SK-N-SH (cell line): ENCODE data around the gene MTFP1. TPM values are rescaled to one million over a fixed set of nuclear protein-coding genes. Genes with fewer than 3 reads are reported as not detected.

ENCODE experiments used
- CTCF ChIA-PET: fragments of 300-600, 350-600 bp; formaldehyde crosslinking; extraction: SDS; loops from one replicate; lab custom pipeline; 2021; lab: Yijun Ruan, JAX
- POLR2A ChIA-PET: fragments of 350-600 bp; sonication (Branson Sonifier 250); formaldehyde crosslinking; extraction: SDS; loops from one replicate; lab custom pipeline; 2020; ENCODE audit warnings: antibody characterized with exemption, inconsistent platforms; lab: Yijun Ruan, JAX
- DNase-seq: peaks from one replicate; pipeline ENCODE4 v3.0.0; 2012
- H2AFZ ChIP-seq: fragments of 200-600 bp; sonication (generic); 2 replicates; pipeline ENCODE4 v1.8.1; 2016; ENCODE audit warnings: antibody characterized with exemption, mild to moderate bottlenecking, low read depth
- H3F3A ChIP-seq: fragments of 200-600 bp; sonication (generic); replicated peaks from 2 replicates; pipeline ENCODE3; 2016; ENCODE audit warnings: antibody characterized with exemption, mild to moderate bottlenecking; ENCODE audit not compliant: insufficient read depth
- H3K27ac ChIP-seq, 2 experiments: fragments of 200-500 bp in 1 of 2; fragments of 200-600 bp in 1 of 2; sonication (Bioruptor generic) in 1 of 2; sonication (generic), shearing (Covaris generic) in 1 of 2; 2 replicates each; pipeline versions ENCODE4 v1.5.1 to v1.6.1; 2014 to 2016; ENCODE audit warnings: low read depth in 2 of 2, inconsistent platforms in 1 of 2, low read length in 1 of 2, mild to moderate bottlenecking in 1 of 2, mixed read lengths in 1 of 2
- H3K27me3 ChIP-seq: fragments of 200-600 bp; sonication (generic), shearing (Covaris generic); 2 replicates; pipeline ENCODE4 v1.6.1; 2016; ENCODE audit warnings: mixed run types; ENCODE audit not compliant: insufficient read depth
- H3K36me3 ChIP-seq, 2 experiments: fragments of 200-500 bp in 1 of 2; fragments of 200-600 bp in 1 of 2; sonication (Bioruptor generic) in 1 of 2; sonication (generic) in 1 of 2; replicated peaks in 1 of 2; 2 replicates each; pipeline versions ENCODE3 to v1.5.1; 2014 to 2016; ENCODE audit warnings: low read length in 1 of 2, mild to moderate bottlenecking in 1 of 2; ENCODE audit not compliant: insufficient read depth in 2 of 2, control insufficient read depth in 1 of 2
- H3K4me1 ChIP-seq, 2 experiments: fragments of 200-500 bp in 1 of 2; fragments of 200-600 bp in 1 of 2; sonication (Bioruptor generic) in 1 of 2; sonication (generic), shearing (Covaris generic) in 1 of 2; 2 replicates each; pipeline versions ENCODE4 v1.5.1 to v1.6.1; 2014 to 2016; ENCODE audit warnings: low read depth in 1 of 2, low read length in 1 of 2, mixed run types in 1 of 2; ENCODE audit not compliant: insufficient read depth in 2 of 2, control insufficient read depth in 1 of 2
- H3K4me2 ChIP-seq: fragments of 200-600 bp; sonication (generic), shearing (Covaris generic); 2 replicates; pipeline ENCODE4 v1.6.1; 2017; ENCODE audit warnings: mixed run types
- H3K4me3 ChIP-seq, 2 experiments: fragments of 200-500 bp in 1 of 2; fragments of 200-600 bp in 1 of 2; sonication (Bioruptor generic) in 1 of 2; sonication (generic), shearing (Covaris generic) in 1 of 2; 2 replicates each; pipeline versions ENCODE4 v1.5.1 to v1.8.1; 2014 to 2016; ENCODE audit warnings: low read depth in 2 of 2, inconsistent platforms in 1 of 2, low read length in 1 of 2, mild to moderate bottlenecking in 1 of 2, mixed read lengths in 1 of 2, moderate library complexity in 1 of 2
- H3K79me2 ChIP-seq: fragments of 200-600 bp; sonication (generic); 2 replicates; pipeline ENCODE4 v1.8.1; 2017; ENCODE audit warnings: mild to moderate bottlenecking; ENCODE audit not compliant: insufficient read depth
- H3K9ac ChIP-seq: fragments of 200-600 bp; sonication (generic); 2 replicates; pipeline ENCODE4 v1.6.1; 2017; ENCODE audit warnings: mixed run types
- H3K9me2 ChIP-seq: fragments of 200-600 bp; sonication (generic); 2 replicates; pipeline ENCODE4 v1.6.1; 2017; ENCODE audit warnings: mixed run types
- H3K9me3 ChIP-seq: fragments of 200-600 bp; sonication (generic); 2 replicates; pipeline ENCODE4 v1.6.1; 2017; ENCODE audit warnings: mixed run types, mild to moderate bottlenecking, moderate library complexity
- H4K20me1 ChIP-seq: fragments of 200-600 bp; sonication (generic); 2 replicates; pipeline ENCODE4 v1.6.1; 2017; ENCODE audit warnings: mild to moderate bottlenecking, mixed run types; ENCODE audit not compliant: insufficient read depth
- CHD2 ChIP-seq: fragments of 150-350 bp; IDR thresholded peaks from 2 replicates; pipeline ENCODE4 v1.6.1; 2018; ENCODE audit warnings: low read length; ENCODE audit not compliant: partially characterized antibody
- ELF1 ChIP-seq: IDR thresholded peaks from 2 replicates; pipeline ENCODE4 v1.4.0; 2012
- FOSL2 ChIP-seq: IDR thresholded peaks from 2 replicates; pipeline ENCODE4 v1.4.0; 2012; ENCODE audit warnings: low read depth, mild to moderate bottlenecking, moderate library complexity, borderline replicate concordance
- FOXM1 ChIP-seq: IDR thresholded peaks from 2 replicates; pipeline ENCODE4 v1.4.0; 2012; ENCODE audit warnings: low read depth, mild to moderate bottlenecking
- GATA2 ChIP-seq: sonication (generic); formaldehyde crosslinking; IDR thresholded peaks from 2 replicates; pipeline ENCODE4 v1.5.0; 2020; ENCODE audit warnings: mild to moderate bottlenecking, missing genetic modification reagents
- MEF2A ChIP-seq: IDR thresholded peaks from 2 replicates; pipeline ENCODE4 v1.4.0; 2012; ENCODE audit warnings: low read depth, borderline replicate concordance
- POLR2AphosphoS5 ChIP-seq: IDR thresholded peaks from 2 replicates; pipeline ENCODE4 v1.6.1; 2012; ENCODE audit warnings: low read depth, low read length
- RXRA ChIP-seq: IDR thresholded peaks from 2 replicates; pipeline ENCODE4 v1.4.0; 2012; ENCODE audit warnings: low read depth, mild to moderate bottlenecking, borderline replicate concordance
- TCF12 ChIP-seq: IDR thresholded peaks from 2 replicates; pipeline ENCODE4 v1.4.0; 2012
- TEAD4 ChIP-seq: IDR thresholded peaks from 2 replicates; pipeline ENCODE4 v1.4.0; 2012; ENCODE audit warnings: mild to moderate bottlenecking, borderline replicate concordance; ENCODE audit not compliant: insufficient read depth
- USF2 ChIP-seq: fragments of 150-350 bp; IDR thresholded peaks from 2 replicates; pipeline ENCODE4 v1.6.1; 2017; ENCODE audit warnings: antibody characterized with exemption, low read length, low read depth, borderline replicate concordance
- WGBS: methylation state at CpG from one replicate; pipeline ENCODE4 v1.1.6; 2017; ENCODE audit warnings: low lambda C conversion rate; 5-methylcytosine and 5-hydroxymethylcytosine counted together
- polyA plus RNA-seq, 3 experiments: library from polyadenylated mRNA; depleted of rRNA; stranded (reverse); fragments of >200 nt; gene quantifications; 2 replicates each; pipeline ENCODE4 v1.2.3, GENCODE V29; 2012
- TF ChIP-seq, protein P1 (sequence below): IDR thresholded peaks from 2 replicates; pipeline ENCODE4 v1.4.0; 2012; ENCODE audit warnings: low read depth
- TF ChIP-seq, protein P2 (sequence below): IDR thresholded peaks from 2 replicates; pipeline ENCODE4; 2012
- TF ChIP-seq, protein P3 (sequence below): IDR thresholded peaks from 2 replicates; pipeline ENCODE4 v1.4.0; 2012; ENCODE audit warnings: low read depth, borderline replicate concordance

MTFP1 gene
- polyA plus RNA-seq, 1 of the 3 experiments (the other 2 are of a cell fraction), result 18.9 TPM

DNA sequence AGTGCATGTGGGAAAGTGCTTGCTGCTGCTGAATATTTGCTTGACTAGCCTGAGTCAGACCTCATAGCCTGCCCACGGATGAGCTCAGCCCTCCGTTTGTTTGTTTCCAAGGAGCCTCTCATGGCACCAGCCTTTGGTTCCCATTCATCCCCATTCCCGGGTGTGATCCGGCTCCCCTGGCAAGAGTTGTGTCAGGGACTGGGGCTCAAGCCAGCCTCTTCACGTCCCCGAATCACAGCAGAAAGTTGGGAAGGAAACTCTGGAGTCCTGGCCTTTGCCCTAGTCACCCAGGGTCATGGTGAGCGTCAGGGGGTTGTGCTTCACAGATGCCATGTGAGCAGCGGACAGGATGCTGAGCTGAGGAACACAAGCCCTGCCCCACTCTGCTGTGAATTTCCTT, 32.4 kb downstream of the MTFP1 start:
- POLR2A ChIA-PET, result no interaction called here
- no peak for DNase-seq
- Histone ChIP-seq H3K79me2 (no peaks in the 10 kb centered on the region), H3K36me3 (no peaks in the 10 kb centered on the region), H3K27me3 (no peaks in the 10 kb centered on the region), H3K4me3 (no peak overlapping the region), H2AFZ (no peak overlapping the region), H3K9me2 (no peaks in the 10 kb centered on the region)
- WGBS, result 27% methylated on average over 8 of the region's 8 CpGs
- CTCF ChIA-PET, result interaction anchor here (0.9 to 1.7 kb wide), 4 partner anchors 10 to 67 kb away, joined by 3 to 6 read pairs (median 3); no protein-coding TSS in a partner anchor
- TF ChIP-seq TCF12 (no peak), ELF1 (no peak), FOXM1 (no peak), POLR2AphosphoS5 (no peak), USF2 (no peak), TEAD4 (no peak), CHD2 (no peak), GATA2 (CRISPR knock-in tag) (no peak), MEF2A (no peak), RXRA (no peak), FOSL2 (no peak)
- TF ChIP-seq, protein P1, sequence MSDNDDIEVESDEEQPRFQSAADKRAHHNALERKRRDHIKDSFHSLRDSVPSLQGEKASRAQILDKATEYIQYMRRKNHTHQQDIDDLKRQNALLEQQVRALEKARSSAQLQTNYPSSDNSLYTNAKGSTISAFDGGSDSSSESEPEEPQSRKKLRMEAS, result no peak
- TF ChIP-seq, protein P2, sequence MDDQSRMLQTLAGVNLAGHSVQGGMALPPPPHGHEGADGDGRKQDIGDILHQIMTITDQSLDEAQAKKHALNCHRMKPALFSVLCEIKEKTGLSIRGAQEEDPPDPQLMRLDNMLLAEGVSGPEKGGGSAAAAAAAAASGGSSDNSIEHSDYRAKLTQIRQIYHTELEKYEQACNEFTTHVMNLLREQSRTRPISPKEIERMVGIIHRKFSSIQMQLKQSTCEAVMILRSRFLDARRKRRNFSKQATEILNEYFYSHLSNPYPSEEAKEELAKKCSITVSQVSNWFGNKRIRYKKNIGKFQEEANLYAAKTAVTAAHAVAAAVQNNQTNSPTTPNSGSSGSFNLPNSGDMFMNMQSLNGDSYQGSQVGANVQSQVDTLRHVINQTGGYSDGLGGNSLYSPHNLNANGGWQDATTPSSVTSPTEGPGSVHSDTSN, result no peak
- TF ChIP-seq, protein P3, sequence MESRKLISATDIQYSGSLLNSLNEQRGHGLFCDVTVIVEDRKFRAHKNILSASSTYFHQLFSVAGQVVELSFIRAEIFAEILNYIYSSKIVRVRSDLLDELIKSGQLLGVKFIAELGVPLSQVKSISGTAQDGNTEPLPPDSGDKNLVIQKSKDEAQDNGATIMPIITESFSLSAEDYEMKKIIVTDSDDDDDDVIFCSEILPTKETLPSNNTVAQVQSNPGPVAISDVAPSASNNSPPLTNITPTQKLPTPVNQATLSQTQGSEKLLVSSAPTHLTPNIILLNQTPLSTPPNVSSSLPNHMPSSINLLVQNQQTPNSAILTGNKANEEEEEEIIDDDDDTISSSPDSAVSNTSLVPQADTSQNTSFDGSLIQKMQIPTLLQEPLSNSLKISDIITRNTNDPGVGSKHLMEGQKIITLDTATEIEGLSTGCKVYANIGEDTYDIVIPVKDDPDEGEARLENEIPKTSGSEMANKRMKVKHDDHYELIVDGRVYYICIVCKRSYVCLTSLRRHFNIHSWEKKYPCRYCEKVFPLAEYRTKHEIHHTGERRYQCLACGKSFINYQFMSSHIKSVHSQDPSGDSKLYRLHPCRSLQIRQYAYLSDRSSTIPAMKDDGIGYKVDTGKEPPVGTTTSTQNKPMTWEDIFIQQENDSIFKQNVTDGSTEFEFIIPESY, result no peak
- TF ChIP-seq, all 33 proteins: peak for 0
- Histone ChIP-seq H3K9me3 (no peaks in the 10 kb centered on the region), H3K4me1 (no peaks in the 10 kb centered on the region), H3K9ac (no peak overlapping the region), H4K20me1 (no peaks in the 10 kb centered on the region), H3K27ac (no peak overlapping the region), H3K4me2 (no peak overlapping the region), H3F3A (no peaks in the 10 kb centered on the region)
